Gastroesophageal sphincter (tissue), 4 donors: ENCODE measurements around the gene HSCB. TPM values are rescaled to one million over a fixed set of nuclear protein-coding genes. Genes with fewer than 3 reads are reported as not detected.

Experiments used
- ATAC-seq: fragments of 150-250 bp; one replicate; pipeline ENCODE4 v1.9.1; 2016; ENCODE audit warnings: mild to moderate bottlenecking, moderate library complexity
- H3K27ac ChIP-seq, 4 donors: fragments of 200-600 bp; sonication (generic) in 3 of 4; 1 replicate in 3 of 4; 2 replicates in 1 of 4; pipeline ENCODE4 v1.5.1; 2016 to 2019
- H3K27me3 ChIP-seq: fragments of 200-600 bp; sonication (generic); one replicate; pipeline ENCODE4 v1.5.1; 2019
- H3K36me3 ChIP-seq, 2 donors: fragments of 200-600 bp; sonication (generic); one replicate each; pipeline ENCODE4 v1.5.1; 2019; ENCODE audit warnings: control low read depth in 1 of 2
- H3K4me1 ChIP-seq, 3 donors: fragments of 200-600 bp; sonication (generic); 1 replicate in 2 of 3; 2 replicates in 1 of 3; pipeline ENCODE4 v1.5.1; 2016 to 2019; ENCODE audit warnings: control low read depth in 2 of 3
- H3K4me3 ChIP-seq, 2 donors: fragments of 200-600 bp; sonication (generic); one replicate each; pipeline ENCODE4 v1.5.1; 2019; ENCODE audit warnings: mild to moderate bottlenecking in 1 of 2, moderate library complexity in 1 of 2
- H3K9me3 ChIP-seq, 3 donors: fragments of 200-600 bp; sonication (generic); one replicate each; pipeline ENCODE4 v1.5.1; 2017 to 2019; ENCODE audit warnings: control low read depth in 2 of 3
- CTCF ChIP-seq, 4 experiments: fragments of 200-600 bp in 2 of 4; fragments of 450-650 bp in 2 of 4; sonication (generic) in 1 of 4; IDR thresholded peaks; one replicate each; pipeline ENCODE4 v1.5.1; 2017 to 2019; ENCODE audit warnings: antibody characterized with exemption in 4 of 4, mild to moderate bottlenecking in 2 of 4, moderate library complexity in 2 of 4
- EP300 ChIP-seq: sonication (generic); formaldehyde crosslinking; IDR thresholded peaks from one replicate; pipeline ENCODE4 v1.6.1; 2017; ENCODE audit warnings: antibody characterized with exemption, mild to moderate bottlenecking
- POLR2A ChIP-seq, 2 donors: fragments of 450-650 bp; IDR thresholded peaks; one replicate each; pipeline ENCODE4 v1.6.1; 2017; ENCODE audit warnings: antibody characterized with exemption in 2 of 2, mild to moderate bottlenecking in 2 of 2, moderate library complexity in 1 of 2
- POLR2AphosphoS5 ChIP-seq: sonication (generic); formaldehyde crosslinking; IDR thresholded peaks from one replicate; pipeline ENCODE4 v1.6.1; 2017; ENCODE audit warnings: antibody characterized with exemption
- WGBS, 2 donors: methylation state at CpG; one replicate each; pipeline ENCODE4 v1.1.5; 2018; ENCODE audit warnings: low coverage in 1 of 2; 5-methylcytosine and 5-hydroxymethylcytosine counted together
- total RNA-seq, 4 donors: library from RNA; depleted of rRNA; stranded (reverse); fragments of >200 nt; gene quantifications; one replicate each; pipeline ENCODE4 v1.1.0, GENCODE V29; 2016

Gene HSCB
- total RNA-seq, 4 donors from 2014 or later = 14.0 to 17.1 (median 15.0) TPM

- peaks cover 8 to 77% of the 10 kb centered on the region in 2 donors for H3K36me3 ChIP-seq
- no peak for ATAC-seq
- peaks cover 0 to 62% (median 5%) of the 10 kb centered on the region in 3 donors for H3K4me1 ChIP-seq
Observed at GRCh38 chr22:28779833-28780232, 38.0 kb downstream of the HSCB start.

GRCh38 chr22:28780296-28780695, 38.5 kb downstream of the HSCB start:
- ATAC-seq = no peak
- peaks cover 8 to 77% of the 10 kb centered on the region in 2 donors for H3K36me3 ChIP-seq
- no peaks in the 10 kb centered on the region for H3K27me3 ChIP-seq
- 83 to 100% methylated on average over 1 of the region's 1 CpG for WGBS, 2 donors
- TF ChIP-seq EP300 (no peak), POLR2AphosphoS5 (no peak), CTCF (IDR thresholded peaks at IDR 0.05) (no peak), POLR2A (IDR thresholded peaks at IDR 0.05) (no peak)
- H3K4me3 ChIP-seq = no peak overlapping the region
- peaks cover 0 to 57% (median under 1%) of the 10 kb centered on the region in 3 donors for H3K4me1 ChIP-seq
- no peak overlapping the region for H3K27ac ChIP-seq
- no peaks in the 10 kb centered on the region for H3K9me3 ChIP-seq

More at GRCh38 chr22:28779833-28780232, 38.0 kb downstream of the HSCB start:
- 61 to 80% methylated on average over 4 to 5 of the region's 5 CpGs for WGBS, 2 donors
- TF ChIP-seq CTCF (IDR thresholded peaks at IDR 0.05) = no peak
- H3K4me3 ChIP-seq = no peak overlapping the region
- no peak overlapping the region for H3K27ac ChIP-seq
- no peaks in the 10 kb centered on the region for H3K27me3 ChIP-seq
- no peaks in the 10 kb centered on the region for H3K9me3 ChIP-seq

GRCh38 chr22:28783786-28784671, 42.2 kb downstream of the HSCB start:
- H3K27ac ChIP-seq = no peak overlapping the region
- WGBS, 2 donors = 72 to 85% methylated on average over 4 of the region's 4 CpGs
- H3K4me1 ChIP-seq = peaks cover 0 to 45% (median 0%) of the 10 kb centered on the region in 3 donors
- no peak for ATAC-seq
- H3K9me3 ChIP-seq = no peaks in the 10 kb centered on the region
- no peaks in the 10 kb centered on the region for H3K27me3 ChIP-seq
- no peak for TF ChIP-seq CTCF (IDR thresholded peaks at IDR 0.05)
- TF ChIP-seq POLR2AphosphoS5 = no peak
- peaks cover 11 to 84% of the 10 kb centered on the region in 2 donors for H3K36me3 ChIP-seq
- no peak overlapping the region for H3K4me3 ChIP-seq

- Histone ChIP-seq H3K27me3 (no peaks in the 10 kb centered on the region), H3K27ac (no peak overlapping the region), H3K4me1 (peaks cover 0 to 23% (median 0%) of the 10 kb centered on the region in 3 donors), H3K36me3 (peaks cover 10 to 80% of the 10 kb centered on the region in 2 donors), H3K9me3 (no peaks in the 10 kb centered on the region), H3K4me3 (no peak overlapping the region)
- no peak for ATAC-seq
- 47 to 65% methylated on average over 3 of the region's 3 CpGs for WGBS, 2 donors
- TF ChIP-seq POLR2AphosphoS5 (no peak), EP300 (no peak), POLR2A (IDR thresholded peaks at IDR 0.05) (no peak), CTCF (IDR thresholded peaks at IDR 0.05) (no peak)
Observed at GRCh38 chr22:28788601-28789000, 46.8 kb downstream of the HSCB start.

- ATAC-seq = no peak
- Histone ChIP-seq H3K9me3 (no peaks in the 10 kb centered on the region), H3K27me3 (no peaks in the 10 kb centered on the region), H3K27ac (no peak overlapping the region), H3K4me3 (no peak overlapping the region), H3K4me1 (peaks cover 0 to 26% (median 4%) of the 10 kb centered on the region in 3 donors), H3K36me3 (peaks cover 2 to 80% of the 10 kb centered on the region in 2 donors)
- TF ChIP-seq EP300 = no peak
- no peak for TF ChIP-seq CTCF (IDR thresholded peaks at IDR 0.05)
- no peak for TF ChIP-seq POLR2AphosphoS5
- 87 to 100% methylated on average over 1 to 5 of the region's 5 CpGs for WGBS, 2 donors
Observed at GRCh38 chr22:28791124-28791523, 49.3 kb downstream of the HSCB start.
